Activated CD8-positive, alpha-beta memory T cell treated with anti-CD3 and anti-CD28 coated beads for 4 hours (primary cell): ENCODE data around the gene APOL6.
"Not testable (repeated sequence)": the region's sequence is repeated elsewhere in the genome, so short reads cannot be mapped to it uniquely, and the experiment has no call there.

Experiments
- DNase-seq, 2 donors: peaks; one replicate each; pipeline ENCODE4 v3.0.0-alpha.2; 2020; ENCODE audit warnings: low read depth in 2 of 2

APOL6 gene

DNA sequence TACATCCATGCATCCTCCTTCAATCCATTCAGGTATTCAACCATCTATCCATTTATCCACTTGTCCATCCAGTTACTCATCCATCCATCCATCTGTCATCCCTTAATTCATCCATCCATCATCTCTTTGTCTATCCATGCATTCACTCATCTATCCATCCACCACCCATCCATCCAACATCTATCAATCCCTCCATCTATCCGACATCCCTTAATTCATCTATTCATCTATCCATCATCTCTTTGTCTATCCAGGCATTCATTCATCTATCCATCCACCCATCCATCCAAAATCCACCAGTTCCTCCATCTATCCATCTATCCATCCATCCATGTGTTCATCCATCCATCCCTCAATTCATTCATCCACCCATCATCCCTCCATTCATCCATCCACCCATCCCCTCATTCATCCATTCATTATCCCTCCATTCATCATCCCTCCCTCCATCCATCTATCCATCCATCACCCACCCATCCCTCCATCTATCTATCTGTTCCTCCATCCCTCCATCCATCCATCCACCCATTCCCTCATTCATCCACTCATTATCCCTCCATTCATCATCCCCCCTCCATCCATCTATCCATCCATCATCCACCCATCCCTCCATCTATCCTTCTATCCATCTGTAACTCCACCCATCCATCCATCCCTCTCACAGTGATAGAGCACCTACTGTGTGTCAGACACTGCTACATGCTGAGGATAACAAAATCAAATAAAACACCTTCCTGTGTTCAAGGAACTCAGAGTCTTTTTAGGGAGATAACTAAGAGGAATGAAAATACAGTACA lies 29.6 kb upstream of the APOL6 start:
- DNase-seq = no peak

DNA sequence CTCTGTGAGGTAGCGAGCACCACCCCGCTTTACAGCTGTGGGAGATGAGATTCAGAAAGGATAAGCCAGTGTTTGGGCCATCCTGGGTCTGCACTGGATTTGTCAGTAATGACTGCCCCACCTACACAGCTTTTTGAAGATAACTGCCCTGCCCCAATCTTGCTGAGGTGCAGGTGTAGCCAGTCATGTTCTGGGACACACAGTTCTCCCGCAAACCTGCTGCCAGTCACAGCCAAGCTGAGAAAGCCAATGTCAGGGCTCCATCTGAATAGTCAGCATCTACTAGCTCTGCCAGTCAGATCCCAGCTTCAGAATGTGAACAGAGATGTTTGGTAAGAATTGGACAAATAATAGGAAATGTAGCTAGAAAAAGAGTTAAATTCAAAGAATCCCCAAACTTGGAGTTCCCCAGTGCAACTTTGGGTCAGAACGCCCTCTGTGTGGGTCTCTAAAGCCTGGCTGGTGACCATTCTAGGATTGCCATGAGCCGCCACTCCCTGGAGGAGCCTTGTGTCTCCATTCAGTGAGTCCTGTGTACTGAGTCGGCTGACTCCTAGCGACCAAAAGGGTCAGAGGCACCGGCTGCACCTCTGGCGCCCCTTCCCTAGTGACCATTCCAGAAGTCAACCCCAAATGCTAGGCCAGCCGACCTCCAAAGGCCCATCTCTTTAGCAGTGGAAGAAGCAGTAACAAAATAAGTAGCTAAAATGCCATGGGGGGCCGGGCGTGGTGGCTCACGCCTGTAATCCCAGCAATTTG lies 28.7 kb upstream of the APOL6 start:
- no peak for DNase-seq

DNA sequence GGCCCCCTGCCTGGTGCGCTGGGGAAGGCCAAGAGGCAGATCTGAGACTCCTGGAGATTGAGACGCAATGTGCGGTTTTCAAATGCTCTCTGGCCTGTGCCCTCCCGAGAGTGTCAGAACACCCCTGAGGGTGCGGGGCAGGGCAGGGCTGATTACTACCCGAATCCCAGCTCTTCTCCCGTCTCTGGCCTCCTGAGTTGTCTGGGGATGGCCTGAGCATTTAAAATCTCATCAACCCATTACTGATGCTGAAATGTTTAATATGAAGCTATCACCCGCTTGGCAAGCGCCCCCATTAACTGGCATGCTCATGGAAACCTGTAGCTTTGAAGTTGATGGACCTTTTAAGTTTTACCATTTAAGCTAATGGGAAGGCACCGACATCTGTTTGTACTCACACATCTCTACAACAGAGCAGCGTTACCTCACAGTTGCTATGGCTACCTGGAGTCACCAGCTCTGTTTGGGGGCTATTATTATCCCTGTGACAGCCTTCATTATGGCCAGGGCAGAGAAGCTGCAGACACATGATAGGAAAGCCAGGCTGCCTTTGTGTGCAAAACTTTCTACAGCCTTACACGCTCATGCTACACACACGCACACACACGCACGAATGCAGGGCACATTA lies 27.5 kb upstream of the APOL6 start:
- DNase-seq = no peak

DNA sequence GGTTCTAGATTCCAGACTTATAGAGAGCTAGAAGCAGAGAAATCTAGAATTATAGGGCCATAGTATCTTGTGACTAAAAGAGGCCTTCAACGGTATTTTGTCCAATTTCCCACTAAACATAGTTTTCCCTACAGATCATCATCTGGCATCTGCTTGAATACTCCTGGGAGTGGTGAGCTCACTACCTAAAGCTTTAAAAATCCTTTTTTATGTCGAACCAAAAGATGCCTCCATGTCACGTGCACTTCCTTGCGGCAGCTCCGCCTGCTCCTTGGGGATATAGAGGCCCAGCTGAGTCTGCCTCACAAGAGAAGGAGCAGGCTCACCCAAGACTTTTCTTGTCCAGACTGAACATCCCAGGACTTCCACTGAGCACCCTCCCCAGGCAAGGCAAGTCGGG lies 26.8 kb upstream of the APOL6 start:
- no peak for DNase-seq

DNA sequence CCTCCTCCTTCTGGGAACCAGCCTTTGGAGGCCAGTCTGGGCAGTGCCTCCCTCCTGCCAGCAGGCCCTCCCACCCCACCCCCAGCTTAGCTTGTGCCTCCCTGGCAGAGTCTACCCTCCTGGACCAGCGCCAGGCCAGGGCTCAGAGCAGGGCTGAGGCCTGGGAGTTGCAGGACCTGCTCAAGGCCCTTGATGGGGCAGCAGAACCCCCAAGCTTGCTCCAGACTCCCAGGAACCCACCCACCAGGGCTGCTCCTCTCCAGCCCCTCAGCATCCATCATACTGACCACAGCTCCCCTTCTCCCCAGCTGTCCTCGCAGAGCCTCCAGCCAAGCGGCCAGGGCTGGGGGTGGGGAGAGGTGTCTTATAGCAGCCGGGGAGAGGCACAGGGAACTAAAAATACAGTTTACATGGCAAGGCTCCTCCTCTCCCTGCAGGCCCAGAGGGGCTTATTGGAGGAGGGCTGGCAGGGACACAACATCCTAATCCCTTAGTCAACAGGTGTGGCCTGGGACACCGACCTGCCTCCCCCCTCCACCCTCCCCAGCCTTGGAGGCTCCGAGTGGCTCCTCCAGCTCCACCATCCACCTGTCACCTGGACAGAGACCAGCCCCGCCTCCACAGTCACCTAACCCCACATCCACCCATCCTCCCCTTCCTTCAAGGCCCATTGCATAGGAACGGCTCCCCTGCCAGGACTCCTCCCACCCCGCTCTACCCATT lies 25.9 kb upstream of the APOL6 start:
- DNase-seq = no peak

DNA sequence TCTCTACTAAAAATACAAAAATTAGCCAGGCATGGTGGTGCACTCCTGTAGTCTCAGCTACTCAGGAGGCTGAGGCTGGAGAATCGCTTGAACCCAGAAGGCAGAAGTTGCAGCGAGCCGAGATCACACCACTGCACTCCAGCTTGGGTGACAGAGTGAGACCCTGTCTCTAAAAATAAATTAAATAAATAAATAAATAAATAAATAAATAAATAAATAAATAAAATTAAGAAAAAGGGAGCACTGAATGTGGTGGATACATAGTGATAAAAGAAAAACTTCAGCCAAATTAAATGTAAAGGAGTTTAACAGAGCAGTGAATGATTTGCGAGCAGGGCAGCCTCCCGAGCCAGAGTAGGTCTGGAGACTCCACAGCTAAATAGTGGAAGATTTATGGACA lies 24.4 kb upstream of the APOL6 start:
- DNase-seq = not testable (repeated sequence)

DNA sequence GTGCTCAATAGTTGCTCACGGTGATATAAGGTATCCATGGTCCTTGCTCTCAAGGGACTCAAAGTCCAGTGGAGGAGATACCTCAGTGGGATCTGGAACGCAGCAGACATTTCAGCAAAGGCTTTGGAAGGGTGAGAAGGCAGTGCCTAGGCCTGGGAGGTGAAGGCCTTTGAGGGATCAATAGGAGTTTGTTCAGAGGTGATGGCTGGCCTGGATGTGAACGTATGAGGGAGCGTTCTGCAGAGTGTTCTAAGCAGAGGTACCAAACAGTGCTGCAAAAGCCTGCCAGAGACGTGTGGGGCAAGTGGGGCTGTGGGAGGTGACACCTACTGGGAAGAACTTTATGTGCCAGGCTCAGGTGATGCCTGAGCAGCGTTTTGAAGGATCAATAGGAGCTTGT lies 23.7 kb upstream of the APOL6 start:
- DNase-seq = no peak

DNA sequence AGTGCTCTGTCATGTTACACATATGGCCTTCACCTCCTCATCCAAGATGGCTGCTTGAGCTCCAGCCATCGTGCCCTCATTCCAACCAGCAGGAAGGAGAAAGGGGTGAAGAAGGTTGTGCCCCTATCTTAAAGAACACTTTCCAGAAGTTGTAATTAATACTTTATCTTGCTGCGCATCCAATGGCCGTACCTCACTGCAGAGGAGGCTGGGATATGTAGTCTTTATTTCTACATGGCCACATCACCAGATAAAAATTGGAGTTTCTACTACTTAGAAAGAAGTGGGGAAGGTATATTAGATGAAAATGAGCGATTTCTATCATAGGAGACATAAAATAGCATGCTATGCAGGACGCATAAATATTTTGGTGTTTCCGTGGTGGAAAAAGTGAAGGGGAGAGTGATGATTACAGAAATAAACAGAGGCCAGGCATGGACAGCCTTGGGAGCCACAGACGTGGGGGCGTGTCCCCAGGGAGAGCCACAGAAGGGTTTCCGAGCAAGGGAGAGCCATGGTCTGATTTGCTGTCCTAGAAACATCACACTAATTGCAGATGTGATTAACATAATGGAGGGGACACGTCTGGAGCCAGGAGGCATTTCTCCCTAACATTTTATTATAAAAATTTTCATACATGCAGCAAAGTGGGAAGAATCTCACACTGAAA lies 22.3 kb upstream of the APOL6 start:
- DNase-seq = no peak

DNA sequence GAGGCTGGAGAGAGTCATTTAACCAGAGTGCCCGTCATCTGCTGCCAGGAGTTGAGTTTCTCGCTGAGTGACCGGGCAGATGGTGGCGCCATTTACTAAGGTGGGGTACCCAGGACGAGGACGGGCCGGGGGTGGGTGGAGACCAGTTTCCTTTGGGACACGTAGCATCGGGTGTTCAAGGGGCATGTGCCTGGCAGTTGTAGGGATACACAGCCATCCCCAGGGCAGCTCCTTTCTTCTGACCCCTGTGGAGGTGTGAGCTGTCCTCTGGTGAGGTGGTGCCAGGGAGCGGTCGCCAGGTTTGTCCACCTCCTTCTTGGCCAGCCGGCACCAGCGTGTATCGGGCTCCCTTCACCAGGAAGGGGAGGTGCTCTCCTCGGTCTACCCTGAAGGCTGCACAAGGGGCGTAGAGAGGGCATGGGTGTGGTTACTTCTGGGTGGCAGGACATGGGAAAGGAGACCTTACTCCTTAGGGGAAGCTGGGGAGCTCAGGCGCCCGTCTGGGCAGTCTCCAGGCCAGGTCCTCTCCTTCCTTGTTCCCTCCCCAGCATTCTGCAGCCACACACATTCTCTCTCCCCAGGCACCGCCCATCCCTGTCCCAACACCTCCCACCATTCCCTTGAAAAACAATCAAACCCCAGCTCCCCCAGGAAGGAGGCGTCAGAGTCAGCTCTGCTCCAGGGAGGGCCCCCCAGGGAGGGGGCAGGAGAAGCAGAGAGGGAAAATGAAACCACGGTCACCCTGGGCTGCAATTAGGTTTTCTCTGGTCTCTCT lies 20.8 kb upstream of the APOL6 start:
- peak; percentile 22 to 30 for DNase-seq

DNA sequence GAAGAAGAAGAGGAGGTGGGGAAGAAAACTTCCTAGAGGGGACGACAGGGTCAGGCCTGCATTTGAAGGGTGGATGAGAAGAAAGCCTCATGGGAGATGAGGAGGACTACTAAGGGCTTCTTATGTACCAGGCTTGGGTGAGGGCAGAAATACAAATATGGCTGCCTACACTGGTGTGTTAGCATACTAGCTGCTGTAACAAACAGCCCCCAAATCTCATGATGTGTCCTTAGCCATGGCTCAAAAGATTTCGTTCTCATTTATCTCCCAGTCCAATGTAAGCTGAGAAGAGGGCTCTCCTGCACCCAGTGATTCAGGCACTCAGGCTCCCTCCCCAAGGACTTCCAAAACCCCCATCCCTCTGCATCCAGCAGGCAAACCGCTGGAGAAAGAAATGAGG lies 19.5 kb upstream of the APOL6 start:
- DNase-seq = no peak

DNA sequence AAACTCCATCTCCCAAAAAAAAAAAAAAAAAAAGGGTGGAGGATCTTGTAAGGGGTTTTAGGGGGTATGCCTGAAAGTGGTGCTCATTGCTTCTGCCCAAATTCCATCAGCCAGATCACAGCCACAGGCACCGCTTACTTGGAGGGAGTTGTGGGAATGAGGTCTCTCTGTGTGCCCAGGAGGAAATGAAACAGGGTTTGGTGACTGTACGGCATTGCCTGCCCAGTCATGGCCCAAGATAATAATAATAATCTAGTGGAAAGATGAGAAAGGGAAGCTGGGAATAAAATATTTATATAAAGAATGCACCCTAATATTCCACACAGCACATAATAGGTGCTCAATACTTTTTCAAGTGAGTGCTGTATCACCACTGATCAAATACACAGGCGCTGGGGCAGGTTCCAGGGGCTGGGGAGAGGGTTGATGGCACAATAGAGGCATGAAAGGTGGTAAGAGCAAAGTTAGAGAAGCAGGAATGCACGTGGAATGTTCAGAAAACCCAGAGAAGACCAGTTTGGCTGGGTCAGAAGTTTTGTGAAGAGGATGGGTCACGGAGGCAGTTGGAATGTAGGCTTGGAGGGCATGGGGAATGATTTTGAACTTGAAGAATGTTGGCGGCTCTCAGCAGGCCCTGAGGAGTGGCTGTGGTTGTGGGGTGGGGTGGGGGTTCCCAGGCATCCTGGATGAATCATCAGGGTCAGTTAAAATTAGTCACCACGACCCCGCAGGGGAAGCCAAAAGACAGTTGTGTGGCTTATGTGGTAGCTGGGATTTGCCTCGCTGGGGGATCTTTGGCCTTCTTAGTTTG lies 18.6 kb upstream of the APOL6 start:
- peak; percentile 30 to 52 for DNase-seq

DNA sequence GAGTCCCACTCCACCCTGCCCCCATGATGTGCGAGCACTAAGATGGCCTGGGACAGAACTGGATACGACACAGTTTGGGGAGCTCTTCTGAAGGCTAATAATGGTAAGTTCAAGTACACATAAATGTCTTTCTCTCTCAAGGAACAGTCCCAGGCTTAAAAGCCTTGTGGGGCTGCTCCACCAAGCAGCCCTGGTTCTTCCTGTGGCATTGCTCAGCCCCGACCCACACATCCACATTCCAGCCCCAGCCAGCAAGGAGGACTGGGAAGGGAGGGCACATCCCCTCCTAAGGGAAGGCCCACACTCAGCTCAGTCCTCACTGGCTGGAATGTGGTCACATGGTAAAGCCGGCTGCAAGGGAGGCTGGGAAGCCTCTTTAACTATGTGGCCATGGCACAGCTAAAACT lies 17.9 kb upstream of the APOL6 start:
- no peak for DNase-seq

DNA sequence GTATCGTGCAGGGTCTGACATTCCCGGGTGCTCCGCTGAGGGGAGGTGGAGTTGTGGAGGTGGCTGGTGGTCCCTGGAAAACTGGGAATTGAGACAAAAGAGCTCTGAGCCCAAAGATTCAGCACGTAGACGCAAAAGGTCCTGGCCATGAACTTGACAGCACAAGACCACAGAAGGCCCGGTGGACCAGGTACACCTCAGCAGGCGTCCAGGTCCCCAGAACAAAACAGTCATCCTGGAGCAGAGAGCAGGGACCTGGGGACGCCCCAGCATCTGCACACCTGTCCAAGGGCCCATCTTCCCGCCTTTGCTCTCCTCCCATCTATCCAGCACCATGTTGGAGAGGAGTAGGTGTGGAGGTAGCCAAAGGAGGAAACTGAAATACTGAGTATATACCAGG lies 17.4 kb upstream of the APOL6 start:
- no peak for DNase-seq

DNA sequence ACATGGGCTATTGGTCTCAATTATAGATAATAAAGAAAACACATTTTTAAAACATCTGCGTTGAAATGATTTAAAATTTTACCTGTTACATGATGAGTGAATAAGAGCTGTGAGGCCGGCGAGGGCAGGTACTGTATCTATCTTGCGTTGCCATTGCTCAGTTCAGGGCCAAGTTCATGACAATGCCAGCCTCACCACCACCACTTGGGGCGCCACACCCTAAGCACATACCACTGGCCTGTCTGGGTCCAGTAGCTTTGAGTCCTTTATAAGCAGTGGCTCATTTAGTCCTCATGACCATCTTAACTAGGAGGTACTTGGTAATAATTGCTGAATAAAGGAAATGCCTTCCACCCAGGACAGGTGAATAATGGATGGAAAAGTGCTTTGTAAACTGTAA lies 16.6 kb upstream of the APOL6 start:
- DNase-seq = no peak

DNA sequence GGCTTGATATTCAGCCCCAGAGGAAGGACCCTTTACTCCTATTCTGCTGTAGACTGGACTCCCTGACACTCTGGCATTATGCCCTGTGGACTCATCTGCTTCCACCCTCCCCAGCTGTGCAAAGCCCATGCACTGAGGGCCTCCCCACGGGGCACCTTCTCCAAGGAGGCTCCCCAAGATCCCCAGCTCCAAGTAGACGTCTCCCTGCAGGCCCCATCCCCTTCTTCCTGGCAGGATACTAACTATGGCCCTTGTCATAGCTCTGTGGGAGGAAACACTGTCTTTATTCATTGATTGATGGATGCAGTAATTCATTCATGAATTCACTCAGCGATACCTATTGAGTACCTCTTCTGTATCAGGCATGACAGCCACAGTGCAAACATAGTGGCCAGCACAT lies 15.3 kb upstream of the APOL6 start:
- DNase-seq = no peak

DNA sequence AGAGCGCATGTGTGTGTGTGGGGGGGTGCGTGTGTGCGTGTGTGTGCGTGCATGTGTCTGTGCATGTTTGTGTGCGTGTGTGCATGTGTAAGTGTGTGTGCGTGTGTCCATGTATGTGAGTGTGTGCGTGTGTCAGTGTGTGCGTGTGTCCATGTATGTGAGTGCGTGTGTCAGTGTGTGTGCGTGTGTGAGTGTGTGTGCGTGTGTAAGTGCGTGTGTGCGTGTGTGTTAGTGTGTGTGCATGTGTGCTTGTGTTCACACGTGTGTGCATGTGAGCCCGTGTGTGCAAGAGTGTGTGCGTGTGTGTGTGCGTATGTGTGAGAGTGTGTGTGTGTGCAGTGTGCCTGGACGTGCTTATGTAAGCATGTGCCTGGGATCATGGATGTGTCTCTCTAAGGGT lies 14.7 kb upstream of the APOL6 start:
- DNase-seq = no peak

DNA sequence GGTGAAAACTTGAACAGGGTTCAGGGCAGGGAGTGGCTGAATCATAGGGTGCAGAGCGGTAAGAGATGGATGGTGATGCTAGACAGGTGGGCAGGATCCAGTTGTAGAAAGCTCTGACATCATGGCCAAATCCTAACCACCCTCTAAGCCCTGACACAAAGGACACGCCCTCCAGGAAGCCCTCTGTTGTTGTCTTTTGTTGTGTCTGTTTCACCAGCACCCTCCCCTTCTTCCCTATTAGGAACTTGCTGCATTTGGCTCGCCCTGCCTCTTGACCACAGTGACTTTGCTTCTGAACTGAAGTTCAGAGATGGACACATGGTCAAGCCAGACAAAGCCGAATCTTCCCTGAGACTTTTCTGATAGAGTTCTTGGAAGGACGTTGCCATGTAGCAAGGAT lies 14.2 kb upstream of the APOL6 start:
- DNase-seq = no peak

DNA sequence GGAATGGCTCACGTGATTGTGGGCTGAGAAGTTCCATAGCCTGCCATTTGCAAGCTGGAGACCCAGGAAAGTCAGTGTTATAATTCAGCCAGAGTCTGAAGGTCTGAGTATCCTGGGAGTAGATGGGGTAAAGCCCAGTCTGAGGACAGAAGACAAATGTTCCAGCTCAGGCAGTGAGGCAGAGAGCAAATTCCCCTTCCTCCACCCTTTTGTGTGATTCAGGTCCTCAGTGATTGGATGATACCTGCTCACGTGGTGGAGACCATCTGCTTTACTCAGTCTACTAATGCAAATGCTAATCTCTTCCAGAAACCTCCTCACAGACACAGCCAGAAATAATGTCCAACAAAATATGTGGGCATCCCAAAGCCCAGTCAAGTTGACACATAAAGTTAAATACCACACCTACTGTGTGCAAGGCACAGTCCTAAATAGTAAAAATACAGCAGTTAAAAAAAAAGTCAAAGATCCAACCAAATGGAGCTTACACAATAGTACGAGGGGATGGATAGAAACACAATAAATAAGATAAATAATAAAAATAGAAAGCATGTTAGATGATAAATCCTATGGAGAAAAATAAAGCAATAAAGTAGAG lies 13.2 kb upstream of the APOL6 start:
- DNase-seq = no peak

DNA sequence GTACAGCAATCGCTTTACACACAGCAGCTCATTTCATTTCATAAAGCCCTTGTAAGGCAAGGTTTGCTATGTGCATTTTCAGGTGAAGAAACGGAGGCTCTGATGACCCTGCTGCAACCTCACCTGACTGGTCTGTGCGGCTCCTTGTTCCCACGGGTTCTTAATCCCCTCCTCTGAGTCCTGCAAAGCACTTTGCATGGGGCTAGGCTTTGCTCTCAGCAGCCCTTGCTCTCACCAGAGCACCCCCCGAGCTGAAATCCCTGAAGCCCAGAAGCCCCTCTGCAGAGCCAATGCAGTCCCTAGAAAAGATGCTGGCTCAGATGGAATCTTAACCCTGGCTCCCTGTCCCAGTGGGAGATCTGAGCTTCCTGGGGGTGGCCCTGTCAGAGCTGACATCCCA lies 11.0 kb upstream of the APOL6 start:
- no peak for DNase-seq

DNA sequence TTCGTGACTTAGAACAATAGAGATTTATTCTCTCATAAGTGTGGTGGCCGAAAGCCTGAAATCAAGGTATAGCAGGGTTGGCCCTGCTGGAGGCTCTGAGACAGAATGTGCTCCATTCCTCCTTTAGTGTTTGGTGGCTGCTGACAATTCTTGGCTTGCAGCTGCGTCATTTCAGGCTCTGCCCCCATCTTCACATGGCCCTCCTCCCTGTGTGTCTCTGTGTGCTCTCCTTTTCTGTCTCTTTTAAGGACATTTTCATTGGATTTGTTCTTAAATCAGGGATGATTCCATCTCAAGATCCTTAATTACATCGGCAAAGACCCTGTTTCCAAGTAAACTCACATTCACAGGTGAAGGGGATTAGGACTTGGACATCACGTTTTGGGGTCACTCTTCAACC lies 10.2 kb upstream of the APOL6 start:
- no peak for DNase-seq
